Fibroblast of lung (primary cell): ENCODE measurements around the gene CTNNA1. TPM values are rescaled to one million over a fixed set of nuclear protein-coding genes. Genes with fewer than 3 reads are reported as not detected.

Experiments
- DNase-seq, 2 donors: peaks; one replicate each; pipeline versions ENCODE4 v3.0.0 to v3.0.0-alpha.2; 2010; ENCODE audit warnings: low read depth in 2 of 2
- H2AFZ ChIP-seq: 2 replicates; pipeline ENCODE4 v1.5.1; 2012; ENCODE audit warnings: low read length, control low read depth, inconsistent platforms
- H3K27ac ChIP-seq: 2 replicates; pipeline ENCODE4 v1.5.1; 2011; ENCODE audit warnings: low read length, control low read depth; ENCODE audit not compliant: insufficient read depth
- H3K27me3 ChIP-seq: 2 replicates; pipeline ENCODE4 v1.5.1; 2011; ENCODE audit warnings: mild to moderate bottlenecking, low read length; ENCODE audit not compliant: control insufficient read depth, insufficient read depth
- H3K36me3 ChIP-seq: 2 replicates; pipeline ENCODE4 v1.5.1; 2011; ENCODE audit warnings: low read length; ENCODE audit not compliant: control insufficient read depth, insufficient read depth
- H3K4me1 ChIP-seq: 2 replicates; pipeline ENCODE4 v1.5.1; 2011; ENCODE audit warnings: low read length; ENCODE audit not compliant: control insufficient read depth, insufficient read depth; ENCODE audit errors: extremely low read depth
- H3K4me2 ChIP-seq: 2 replicates; pipeline ENCODE4 v1.5.1; 2011; ENCODE audit warnings: low read length, control low read depth; ENCODE audit not compliant: insufficient read depth; ENCODE audit errors: extremely low read depth
- H3K4me3 ChIP-seq, 4 experiments: fragments of 200-600 bp in 1 of 4; sonication (generic) in 1 of 4; replicated peaks in 1 of 4; 2 replicates each; pipeline ENCODE4 v1.5.1; 2011 to 2016; ENCODE audit warnings: low read length in 4 of 4, low read depth in 3 of 4, mild to moderate bottlenecking in 3 of 4, control low read depth in 2 of 4, inconsistent platforms in 1 of 4, mixed read lengths in 1 of 4; ENCODE audit not compliant: insufficient read depth in 1 of 4; ENCODE audit errors: control extremely low read depth in 1 of 4
- H3K79me2 ChIP-seq: 2 replicates; pipeline ENCODE4 v1.5.1; 2012; ENCODE audit warnings: mild to moderate bottlenecking, low read length, inconsistent platforms; ENCODE audit not compliant: control insufficient read depth, insufficient read depth
- H3K9ac ChIP-seq: 2 replicates; pipeline ENCODE4 v1.5.1; 2011; ENCODE audit warnings: mild to moderate bottlenecking, low read length, control low read depth; ENCODE audit not compliant: insufficient read depth
- H3K9me3 ChIP-seq: 2 replicates; pipeline ENCODE4 v1.5.1; 2012; ENCODE audit warnings: low read depth, low read length; ENCODE audit not compliant: control insufficient read depth, insufficient read depth
- H4K20me1 ChIP-seq: 2 replicates; pipeline ENCODE4 v1.5.1; 2011; ENCODE audit warnings: low read length; ENCODE audit not compliant: control insufficient read depth, insufficient read depth; ENCODE audit errors: extremely low read depth
- CTCF ChIP-seq, 2 donors: IDR thresholded peaks in 1 of 2; conservative IDR thresholded peaks in 1 of 2; 1 replicate in 1 of 2; 2 replicates in 1 of 2; pipeline ENCODE4 v1.5.1; 2011 to 2012; ENCODE audit warnings: low read length in 2 of 2, control low read depth in 1 of 2, inconsistent platforms in 1 of 2, low read depth in 1 of 2, mild to moderate bottlenecking in 1 of 2
- EZH2 ChIP-seq: IDR thresholded peaks from 2 replicates; pipeline ENCODE4 v1.5.1; 2012; ENCODE audit warnings: low read length, control low read depth, mild to moderate bottlenecking; ENCODE audit errors: missing control alignments
- polyA plus RNA-seq, 2 donors: library from polyadenylated mRNA; depleted of rRNA in 1 of 2; stranded (reverse) in 1 of 2; unstranded in 1 of 2; fragments of >200 nt; gene quantifications; 2 replicates each; pipeline ENCODE4 v1.2.1, GENCODE V29; 2011 to 2012; ENCODE audit warnings: missing spikeins in 1 of 2
- total RNA-seq: library from RNA; depleted of rRNA; stranded (reverse); fragments of >200 nt; gene quantifications from 2 replicates; pipeline ENCODE4 v1.2.1, GENCODE V29; 2014

The CTNNA1 gene
- total and polyA plus RNA-seq, 2 donors (not counting 1 experiment from before 2014, with no cell fraction given) = 181 to 557 TPM

DNA sequence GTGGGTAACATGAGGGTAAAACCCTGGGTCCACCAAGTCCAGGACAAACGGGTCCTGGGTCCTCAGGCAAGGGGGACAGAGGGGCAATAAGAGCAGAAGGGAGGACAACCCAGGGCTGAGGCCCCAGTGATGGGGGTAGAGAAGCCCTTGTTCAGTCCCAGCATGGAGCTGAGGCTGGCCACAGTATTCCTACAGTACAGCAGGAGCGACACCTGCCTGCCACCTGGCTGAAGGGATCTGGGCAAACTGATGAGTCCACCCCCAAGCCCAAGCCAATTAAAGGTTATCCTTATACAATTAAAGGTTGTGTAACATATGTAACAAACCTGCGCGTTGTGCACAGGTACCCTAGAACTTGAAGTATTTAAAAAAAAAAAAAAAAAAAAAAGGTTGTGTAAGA is 219.6 kb downstream of the CTNNA1 start:
- H3K27ac ChIP-seq = no peak overlapping the region
- no peaks in the 10 kb centered on the region for H3K27me3 ChIP-seq
- H3K4me1 ChIP-seq = peaks cover 12% of the 10 kb centered on the region
- no peak overlapping the region for H3K4me3 ChIP-seq
- no peak for TF ChIP-seq CTCF (conservative IDR thresholded peaks at IDR 0.05 in 1 of 2, IDR thresholded peaks at IDR 0.05 in 1 of 2; ENCODE audit: low read depth in 1 of 2, low read length in 2 of 2)
- no peak for TF ChIP-seq EZH2
- no peaks in the 10 kb centered on the region for H3K9me3 ChIP-seq
- H4K20me1 ChIP-seq = no peaks in the 10 kb centered on the region
- no peak for DNase-seq
- no peak overlapping the region for H2AFZ ChIP-seq
- no peak overlapping the region for H3K4me2 ChIP-seq
- H3K9ac ChIP-seq = no peak overlapping the region
- no peaks in the 10 kb centered on the region for H3K79me2 ChIP-seq
- H3K36me3 ChIP-seq = no peaks in the 10 kb centered on the region

DNA sequence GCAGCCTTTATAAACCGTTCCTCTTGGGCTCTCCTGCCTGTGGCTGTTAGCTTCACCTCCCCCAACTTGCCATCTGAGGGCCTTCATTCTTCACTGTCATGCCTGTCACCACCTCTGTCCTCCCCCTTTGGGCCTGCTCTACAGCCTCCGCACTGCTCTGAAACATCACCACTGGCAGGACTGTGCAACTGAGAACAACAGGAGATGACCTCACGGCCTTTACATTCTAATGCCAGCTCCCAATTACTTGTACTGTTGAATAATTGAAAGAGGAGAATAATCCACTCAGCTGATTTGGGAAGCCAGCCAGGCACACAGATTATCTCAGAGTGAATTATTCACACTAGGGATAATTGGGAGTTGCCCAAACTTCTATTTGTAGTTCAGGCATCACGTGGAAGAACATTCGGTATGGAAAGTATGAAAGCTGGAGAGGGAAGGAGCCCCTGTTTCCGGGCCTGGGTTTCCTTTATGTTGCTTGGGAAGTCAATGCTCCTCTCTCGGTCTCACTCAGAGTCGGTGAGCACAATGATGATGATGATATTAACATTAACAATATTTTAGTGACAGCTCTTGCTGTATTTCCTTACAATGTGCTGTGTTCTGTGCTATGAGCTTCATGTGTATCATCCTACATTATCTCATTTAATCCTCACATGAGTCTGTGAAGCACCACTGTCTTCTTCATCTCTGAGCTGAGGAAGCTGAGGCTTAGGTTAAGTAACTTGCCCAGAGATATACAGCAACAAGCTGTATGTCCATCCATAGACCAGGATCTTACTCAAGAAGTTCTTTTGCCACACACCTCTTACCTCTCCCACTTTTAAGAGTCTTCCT is 221.2 kb downstream of the CTNNA1 start:
- no peak overlapping the region for H3K4me3 ChIP-seq
- no peak for TF ChIP-seq CTCF (conservative IDR thresholded peaks at IDR 0.05 in 1 of 2, IDR thresholded peaks at IDR 0.05 in 1 of 2; ENCODE audit: low read depth in 1 of 2, low read length in 2 of 2)
- TF ChIP-seq EZH2 = no peak
- peaks cover 12% of the 10 kb centered on the region for H3K4me1 ChIP-seq
- peak; percentile 28 to 81 for DNase-seq
- no peaks in the 10 kb centered on the region for H3K27me3 ChIP-seq
- H3K79me2 ChIP-seq = no peaks in the 10 kb centered on the region
- H3K9ac ChIP-seq = no peak overlapping the region
- no peaks in the 10 kb centered on the region for H4K20me1 ChIP-seq
- H3K9me3 ChIP-seq = no peaks in the 10 kb centered on the region
- peak overlapping the region; percentile 46 for H3K4me2 ChIP-seq
- no peak overlapping the region for H2AFZ ChIP-seq
- peak overlapping the region; percentile 19 for H3K27ac ChIP-seq
- no peaks in the 10 kb centered on the region for H3K36me3 ChIP-seq

- Histone ChIP-seq H3K4me3 (no peak overlapping the region), H2AFZ (no peak overlapping the region), H3K9ac (no peak overlapping the region), H3K36me3 (no peaks in the 10 kb centered on the region), H4K20me1 (no peaks in the 10 kb centered on the region), H3K4me2 (no peak overlapping the region), H3K4me1 (peaks cover 12% of the 10 kb centered on the region), H3K27me3 (no peaks in the 10 kb centered on the region), H3K9me3 (no peaks in the 10 kb centered on the region), H3K27ac (no peak overlapping the region), H3K79me2 (no peaks in the 10 kb centered on the region)
- TF ChIP-seq EZH2 (no peak), CTCF (conservative IDR thresholded peaks at IDR 0.05 in 1 of 2, IDR thresholded peaks at IDR 0.05 in 1 of 2; ENCODE audit: low read depth in 1 of 2, low read length in 2 of 2) (no peak)
- peak; percentile 75 to 89 for DNase-seq
These were observed 222.0 kb downstream of the CTNNA1 start for GRCh38 chr5:138975098-138975847.
